WERI-Rb-1 (cell line): Measurements from ENCODE around the gene GPR39.

Source experiments
- DNase-seq: peaks from one replicate; pipeline ENCODE4 v3.0.0-alpha.2; 2020
- H3K27ac ChIP-seq: fragments of 250-450 bp; sonication (Bioruptor Pico); 2 replicates; pipeline ENCODE4 v1.5.1; 2020; ENCODE audit warnings: mild to moderate bottlenecking, moderate library complexity
- H3K27me3 ChIP-seq: fragments of 250-450 bp; sonication (Bioruptor Pico); 2 replicates; pipeline ENCODE4 v1.5.1; 2021; ENCODE audit warnings: mild to moderate bottlenecking, low read depth, moderate library complexity; ENCODE audit not compliant: insufficient read depth, severe bottlenecking
- H3K36me3 ChIP-seq: fragments of 250-450 bp; sonication (Bioruptor Pico); 2 replicates; pipeline ENCODE4 v1.5.1; 2020; ENCODE audit warnings: mild to moderate bottlenecking, moderate library complexity
- H3K4me3 ChIP-seq: 2 replicates; pipeline ENCODE4 v1.5.1; 2011; ENCODE audit warnings: low read depth, mild to moderate bottlenecking, control low read depth, low read length
- H3K9me3 ChIP-seq: fragments of 250-450 bp; sonication (Bioruptor Pico); 2 replicates; pipeline ENCODE4 v1.5.1; 2021; ENCODE audit warnings: mild to moderate bottlenecking, moderate library complexity; ENCODE audit not compliant: severe bottlenecking
- TF ChIP-seq, protein P1 (sequence below): IDR thresholded peaks from 2 replicates; pipeline ENCODE4 v1.5.1; 2011; ENCODE audit warnings: low read depth, mild to moderate bottlenecking, control low read depth, inconsistent platforms, low read length

The GPR39 gene

DNA sequence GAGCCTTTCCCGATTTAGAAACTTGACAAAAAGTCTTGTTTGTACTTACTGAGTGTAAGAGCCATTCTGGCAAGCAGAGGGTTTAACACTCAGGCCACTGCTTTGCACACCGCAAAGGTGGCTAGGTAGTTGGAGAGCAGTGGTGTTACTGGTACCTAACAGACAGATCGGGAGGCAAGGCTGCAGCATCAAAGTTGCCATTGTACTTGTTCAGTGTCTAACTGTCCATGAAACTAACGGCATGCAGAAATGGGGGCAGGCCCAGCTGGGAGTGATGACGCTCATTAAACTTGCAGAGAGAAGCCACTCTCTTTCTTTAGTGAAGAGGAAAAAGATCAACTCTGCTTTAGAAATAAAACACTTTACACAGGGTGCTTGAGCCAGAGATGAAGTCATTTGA lies 10.1 kb downstream of the GPR39 start:
- no peaks in the 10 kb centered on the region for H3K27me3 ChIP-seq
- TF ChIP-seq, protein P1, sequence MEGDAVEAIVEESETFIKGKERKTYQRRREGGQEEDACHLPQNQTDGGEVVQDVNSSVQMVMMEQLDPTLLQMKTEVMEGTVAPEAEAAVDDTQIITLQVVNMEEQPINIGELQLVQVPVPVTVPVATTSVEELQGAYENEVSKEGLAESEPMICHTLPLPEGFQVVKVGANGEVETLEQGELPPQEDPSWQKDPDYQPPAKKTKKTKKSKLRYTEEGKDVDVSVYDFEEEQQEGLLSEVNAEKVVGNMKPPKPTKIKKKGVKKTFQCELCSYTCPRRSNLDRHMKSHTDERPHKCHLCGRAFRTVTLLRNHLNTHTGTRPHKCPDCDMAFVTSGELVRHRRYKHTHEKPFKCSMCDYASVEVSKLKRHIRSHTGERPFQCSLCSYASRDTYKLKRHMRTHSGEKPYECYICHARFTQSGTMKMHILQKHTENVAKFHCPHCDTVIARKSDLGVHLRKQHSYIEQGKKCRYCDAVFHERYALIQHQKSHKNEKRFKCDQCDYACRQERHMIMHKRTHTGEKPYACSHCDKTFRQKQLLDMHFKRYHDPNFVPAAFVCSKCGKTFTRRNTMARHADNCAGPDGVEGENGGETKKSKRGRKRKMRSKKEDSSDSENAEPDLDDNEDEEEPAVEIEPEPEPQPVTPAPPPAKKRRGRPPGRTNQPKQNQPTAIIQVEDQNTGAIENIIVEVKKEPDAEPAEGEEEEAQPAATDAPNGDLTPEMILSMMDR = no peak
- H3K27ac ChIP-seq = no peak overlapping the region
- no peaks in the 10 kb centered on the region for H3K36me3 ChIP-seq
- no peaks in the 10 kb centered on the region for H3K9me3 ChIP-seq
- H3K4me3 ChIP-seq = no peak overlapping the region
- no peak for DNase-seq

DNA sequence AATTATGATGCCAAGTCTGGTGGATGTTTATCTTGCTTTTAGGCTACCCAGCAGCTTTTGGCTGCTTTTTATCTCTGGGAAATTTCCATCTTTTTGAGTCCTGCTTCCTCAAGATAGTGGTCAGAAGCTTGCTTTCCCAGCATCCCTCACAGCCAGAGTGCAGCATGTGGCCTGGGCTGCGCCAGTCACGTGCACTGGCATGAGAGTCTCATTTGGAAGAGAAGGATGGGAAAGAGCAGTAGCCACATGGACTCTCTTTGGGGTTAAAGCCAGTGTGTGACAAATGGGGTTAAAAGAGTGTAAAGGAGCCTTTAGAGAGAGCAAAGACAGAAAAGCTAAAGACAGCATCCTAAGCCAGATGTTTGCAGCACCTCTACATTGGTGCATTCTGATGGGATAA lies 12.7 kb downstream of the GPR39 start:
- Histone ChIP-seq H3K4me3 (no peak overlapping the region), H3K9me3 (no peaks in the 10 kb centered on the region), H3K36me3 (no peaks in the 10 kb centered on the region), H3K27ac (no peak overlapping the region), H3K27me3 (no peaks in the 10 kb centered on the region)
- TF ChIP-seq, protein P1 = no peak
- DNase-seq = no peak

DNA sequence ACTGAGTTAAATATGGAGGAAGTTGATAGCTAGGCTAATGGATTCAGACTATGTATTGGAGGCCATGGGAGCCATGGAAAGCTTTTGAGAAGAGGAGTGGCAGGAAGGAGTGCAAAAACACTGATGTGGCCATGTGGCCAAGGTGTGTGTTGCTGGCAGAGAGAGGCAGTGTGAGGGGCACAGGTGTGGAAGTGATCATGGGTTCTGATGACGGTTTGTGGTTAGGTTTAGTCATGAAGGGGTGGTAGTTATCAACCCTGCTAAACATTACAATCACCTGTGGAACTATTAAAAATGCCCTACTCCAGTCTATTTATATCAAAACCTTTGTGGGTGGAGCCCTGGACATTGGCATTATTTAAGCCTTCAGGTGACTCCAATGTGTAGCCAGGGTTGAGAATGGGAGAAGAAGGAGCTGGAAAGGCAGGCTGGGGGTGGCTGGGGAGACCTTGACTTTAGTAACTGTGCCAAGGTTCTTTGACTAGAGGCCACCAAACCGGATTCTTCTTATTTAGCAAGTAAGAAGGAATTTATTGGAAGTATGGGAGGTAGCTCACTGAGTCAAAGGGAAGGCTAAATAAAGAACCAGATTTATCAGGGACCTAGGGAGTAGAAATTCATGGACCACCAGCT lies 13.5 kb downstream of the GPR39 start:
- Histone ChIP-seq H3K4me3 (no peak overlapping the region), H3K9me3 (no peaks in the 10 kb centered on the region), H3K27me3 (no peaks in the 10 kb centered on the region), H3K36me3 (no peaks in the 10 kb centered on the region), H3K27ac (no peak overlapping the region)
- TF ChIP-seq, protein P1 = no peak
- DNase-seq = no peak

DNA sequence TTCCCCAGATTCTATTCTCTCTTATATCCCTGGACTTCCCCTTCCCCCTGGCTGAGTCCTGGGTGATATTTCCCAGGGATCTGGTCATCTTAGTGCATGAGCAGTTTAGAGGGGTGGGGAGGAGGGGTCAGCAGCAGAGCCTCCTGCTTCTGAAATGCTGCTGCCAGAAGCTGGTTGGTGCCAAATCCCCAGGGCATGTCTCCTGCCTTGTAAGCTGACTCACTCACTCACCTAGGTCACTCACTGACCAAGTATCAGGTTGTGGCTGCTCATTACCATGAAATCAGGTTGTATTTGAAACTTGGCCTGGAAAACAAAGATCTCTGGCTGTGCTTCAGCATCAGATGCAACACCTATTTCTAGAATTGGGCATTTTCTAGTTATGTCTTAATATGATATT lies 14.3 kb downstream of the GPR39 start:
- Histone ChIP-seq H3K36me3 (no peaks in the 10 kb centered on the region), H3K27me3 (no peaks in the 10 kb centered on the region), H3K9me3 (no peaks in the 10 kb centered on the region), H3K4me3 (no peak overlapping the region), H3K27ac (no peak overlapping the region)
- no peak for DNase-seq
- TF ChIP-seq, protein P1 = no peak

DNA sequence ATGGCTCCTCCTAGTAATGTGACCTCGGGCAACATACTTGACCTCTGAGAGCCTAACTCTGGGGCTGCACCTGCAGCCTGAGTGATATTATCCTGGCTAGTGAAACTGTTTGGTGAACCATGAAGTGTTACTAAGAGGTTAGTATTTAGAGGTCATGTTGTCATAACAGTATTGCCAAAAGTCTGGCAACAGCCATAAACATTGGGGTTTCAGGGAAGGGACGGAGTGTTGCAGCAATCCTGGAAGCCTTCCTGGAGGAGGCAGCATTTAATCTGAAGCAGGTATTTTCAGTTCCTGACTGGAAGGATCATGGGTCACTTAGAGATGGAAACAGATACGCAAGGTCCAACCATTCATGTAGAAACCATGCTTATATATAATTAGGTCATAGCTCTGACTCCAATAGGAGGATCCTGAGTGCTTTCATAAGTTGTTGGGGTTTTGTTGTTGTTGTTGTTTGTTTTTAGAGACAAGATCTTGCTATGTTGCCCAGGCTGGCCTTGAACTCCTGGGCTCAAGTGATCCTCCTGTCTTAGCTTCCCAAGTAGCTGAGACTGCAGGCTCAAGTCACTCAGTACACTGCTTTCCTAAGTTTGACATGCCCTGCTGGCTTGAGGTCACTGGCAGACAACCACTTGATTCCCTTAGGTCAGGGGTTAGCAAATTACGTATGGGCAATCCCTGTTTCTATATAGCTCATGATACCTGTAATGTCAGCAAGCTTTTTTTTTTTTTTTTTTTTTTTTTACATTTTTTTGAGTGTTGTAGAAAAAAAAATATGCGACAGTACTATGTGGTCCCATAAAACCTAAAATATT lies 21.5 kb downstream of the GPR39 start:
- DNase-seq = no peak
- H3K9me3 ChIP-seq = no peaks in the 10 kb centered on the region
- TF ChIP-seq, protein P1 = no peak
- no peaks in the 10 kb centered on the region for H3K36me3 ChIP-seq
- H3K27ac ChIP-seq = no peak overlapping the region
- no peak overlapping the region for H3K4me3 ChIP-seq
- no peaks in the 10 kb centered on the region for H3K27me3 ChIP-seq

DNA sequence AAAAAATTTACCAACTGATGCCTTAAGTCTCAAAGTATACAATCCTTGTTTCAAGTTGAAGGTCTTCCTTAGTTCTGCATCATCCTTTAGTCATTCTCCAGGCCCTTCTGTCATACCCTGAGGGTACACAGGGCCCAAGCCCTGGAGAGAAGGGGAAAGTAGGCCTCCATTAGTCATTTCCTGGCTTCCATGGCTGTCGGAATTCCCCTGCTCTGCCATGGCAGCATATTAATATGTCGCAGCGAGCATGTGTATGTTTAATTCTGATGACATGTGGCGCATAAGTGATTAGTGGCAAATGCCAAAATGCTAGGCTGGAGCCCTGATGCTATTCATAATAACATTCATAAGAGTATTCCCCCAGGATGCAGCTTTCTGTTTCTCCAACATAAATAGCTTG lies 22.1 kb downstream of the GPR39 start:
- H3K27ac ChIP-seq = no peak overlapping the region
- DNase-seq = no peak
- H3K27me3 ChIP-seq = no peaks in the 10 kb centered on the region
- no peaks in the 10 kb centered on the region for H3K9me3 ChIP-seq
- no peaks in the 10 kb centered on the region for H3K36me3 ChIP-seq
- TF ChIP-seq, protein P1 = no peak
- H3K4me3 ChIP-seq = no peak overlapping the region
